Muscle layer of colon (tissue), 2 donors: Measurements from ENCODE around the gene PPP1R14D.

Experiments used
- H3K27ac ChIP-seq: one replicate; pipeline ENCODE4 v1.7.0; 2013; ENCODE audit warnings: low read depth, mild to moderate bottlenecking, low read length, moderate library complexity
- H3K27me3 ChIP-seq, 2 donors: one replicate each; pipeline ENCODE4 v1.7.0; 2013; ENCODE audit warnings: low read length in 2 of 2, mild to moderate bottlenecking in 2 of 2; ENCODE audit not compliant: insufficient read depth in 2 of 2, control insufficient read depth in 1 of 2
- H3K36me3 ChIP-seq: one replicate; pipeline ENCODE4 v1.7.0; 2013; ENCODE audit warnings: mild to moderate bottlenecking, low read length; ENCODE audit not compliant: insufficient read depth
- H3K4me1 ChIP-seq: one replicate; pipeline ENCODE4 v1.7.0; 2013; ENCODE audit warnings: mild to moderate bottlenecking, low read length; ENCODE audit not compliant: insufficient read depth
- H3K4me3 ChIP-seq, 2 donors: one replicate each; pipeline ENCODE4 v1.7.0; 2013; ENCODE audit warnings: low read length in 2 of 2, low read depth in 1 of 2, mild to moderate bottlenecking in 1 of 2, moderate library complexity in 1 of 2
- H3K9ac ChIP-seq: one replicate; pipeline ENCODE4 v1.7.0; 2013; ENCODE audit warnings: low read length
- H3K9me3 ChIP-seq: one replicate; pipeline ENCODE4 v1.7.0; 2013; ENCODE audit warnings: mild to moderate bottlenecking, low read length
- donor health status: abdominal sarcoma.
- donor health status: Adenocarcinoma of cecum.

PPP1R14D gene

DNA sequence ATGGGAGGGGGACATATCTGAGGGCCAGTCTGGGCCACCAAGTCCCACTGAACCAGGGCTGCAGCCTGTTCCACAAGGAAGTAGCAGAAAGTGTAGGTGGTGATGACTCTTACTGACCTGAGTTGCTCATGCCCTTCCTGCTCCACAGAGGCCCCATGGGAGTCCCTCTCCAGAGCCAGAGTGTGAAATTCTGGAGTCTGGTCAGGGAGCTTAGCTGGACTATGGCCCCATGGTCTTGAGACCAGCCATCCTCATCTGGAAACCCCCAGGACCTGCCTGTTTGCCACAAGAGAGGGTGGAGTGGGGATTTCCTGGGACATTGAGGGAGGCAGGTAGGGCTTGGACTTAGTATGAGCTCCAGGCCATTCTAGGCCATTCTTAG is 18.3 kb upstream of the PPP1R14D start:
- Histone ChIP-seq H3K9ac (no peak overlapping the region), H3K27me3 (peaks cover 20 to 42% of the 10 kb centered on the region in 2 donors), H3K36me3 (no peaks in the 10 kb centered on the region), H3K4me3 (no peak overlapping the region), H3K4me1 (peaks cover 6% of the 10 kb centered on the region), H3K9me3 (no peaks in the 10 kb centered on the region), H3K27ac (no peak overlapping the region)

DNA sequence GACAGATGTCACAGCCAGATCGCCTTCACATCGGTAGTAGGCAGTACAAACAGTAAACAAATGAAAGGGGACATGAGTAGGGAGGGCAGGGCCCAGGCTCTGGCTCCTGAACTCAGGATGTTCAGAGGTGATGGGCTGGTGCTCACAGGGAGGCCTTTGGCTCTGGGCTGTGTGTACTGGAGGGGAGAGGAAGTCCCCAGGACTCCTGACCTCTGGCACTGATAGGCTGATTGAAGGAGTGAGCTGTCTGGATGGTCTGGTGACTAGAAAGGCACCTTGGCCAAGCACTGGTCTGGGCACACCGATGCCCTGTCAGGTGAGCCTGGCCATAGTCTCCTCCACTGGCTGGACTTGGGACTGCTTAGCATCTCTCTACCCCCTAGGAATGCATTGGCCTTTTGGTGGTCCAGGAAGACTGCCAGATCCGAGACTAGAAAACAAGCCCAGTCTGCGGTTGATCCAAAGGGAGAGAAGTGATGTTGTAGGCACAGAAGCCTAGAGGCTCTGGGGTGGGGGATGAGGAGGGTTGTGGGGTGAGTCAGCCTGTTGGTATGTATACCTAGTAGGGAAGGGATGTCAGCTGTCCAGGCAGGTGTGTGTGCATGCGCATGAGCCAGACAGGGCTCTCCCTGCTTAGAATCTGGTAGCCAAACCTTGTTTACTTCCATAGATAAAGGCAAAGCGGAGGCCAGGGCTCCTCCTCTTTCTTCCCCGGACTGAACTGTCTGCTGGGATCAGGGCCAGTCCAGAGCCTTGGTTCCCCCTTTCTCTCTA is 17.2 kb upstream of the PPP1R14D start:
- no peak overlapping the region for H3K4me3 ChIP-seq
- H3K9ac ChIP-seq = no peak overlapping the region
- H3K9me3 ChIP-seq = no peaks in the 10 kb centered on the region
- H3K27ac ChIP-seq = no peak overlapping the region
- H3K27me3 ChIP-seq = peaks cover 20 to 42% of the 10 kb centered on the region in 2 donors
- peaks cover 6% of the 10 kb centered on the region for H3K4me1 ChIP-seq
- H3K36me3 ChIP-seq = no peaks in the 10 kb centered on the region

DNA sequence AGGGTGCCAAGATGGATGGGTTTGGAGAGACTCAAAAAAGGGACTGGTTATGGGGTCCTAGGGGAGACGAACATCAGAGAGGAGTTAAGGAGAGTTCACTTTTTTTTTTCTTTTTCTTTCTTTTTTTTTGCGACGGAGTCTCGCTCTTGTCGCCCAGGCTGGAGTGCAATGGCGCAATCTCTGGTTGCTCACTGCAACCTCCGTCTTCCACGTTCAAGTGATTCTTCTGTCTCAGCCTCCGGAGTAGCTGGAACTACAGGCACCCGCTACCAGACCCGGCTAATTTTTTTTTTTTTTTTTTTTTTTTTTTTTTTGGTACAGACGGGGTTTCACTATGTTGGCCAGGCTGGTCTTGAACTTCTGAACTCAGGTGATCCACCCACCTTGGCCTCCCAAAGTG is 16.5 kb upstream of the PPP1R14D start:
- Histone ChIP-seq H3K4me1 (peaks cover 6% of the 10 kb centered on the region), H3K27ac (no peak overlapping the region), H3K4me3 (peak overlapping the region in 1 of 2 donors; percentile 49), H3K9me3 (no peaks in the 10 kb centered on the region), H3K27me3 (peaks cover 20 to 42% of the 10 kb centered on the region in 2 donors), H3K9ac (no peak overlapping the region), H3K36me3 (no peaks in the 10 kb centered on the region)

DNA sequence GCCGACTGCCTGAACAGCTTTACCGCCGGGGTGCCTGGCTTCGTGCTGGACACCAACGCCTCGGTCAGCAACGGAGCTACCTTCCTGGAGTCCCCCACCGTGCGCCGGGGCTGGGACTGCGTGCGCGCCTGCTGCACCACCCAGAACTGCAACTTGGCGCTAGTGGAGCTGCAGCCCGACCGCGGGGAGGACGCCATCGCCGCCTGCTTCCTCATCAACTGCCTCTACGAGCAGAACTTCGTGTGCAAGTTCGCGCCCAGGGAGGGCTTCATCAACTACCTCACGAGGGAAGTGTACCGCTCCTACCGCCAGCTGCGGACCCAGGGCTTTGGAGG is 16.2 kb upstream of the PPP1R14D start:
- Histone ChIP-seq H3K4me1 (peaks cover 6% of the 10 kb centered on the region), H3K9ac (no peak overlapping the region), H3K4me3 (peak overlapping the region in 1 of 2 donors; percentile 49), H3K27me3 (peaks cover 20 to 42% of the 10 kb centered on the region in 2 donors), H3K36me3 (no peaks in the 10 kb centered on the region), H3K27ac (no peak overlapping the region), H3K9me3 (no peaks in the 10 kb centered on the region)

DNA sequence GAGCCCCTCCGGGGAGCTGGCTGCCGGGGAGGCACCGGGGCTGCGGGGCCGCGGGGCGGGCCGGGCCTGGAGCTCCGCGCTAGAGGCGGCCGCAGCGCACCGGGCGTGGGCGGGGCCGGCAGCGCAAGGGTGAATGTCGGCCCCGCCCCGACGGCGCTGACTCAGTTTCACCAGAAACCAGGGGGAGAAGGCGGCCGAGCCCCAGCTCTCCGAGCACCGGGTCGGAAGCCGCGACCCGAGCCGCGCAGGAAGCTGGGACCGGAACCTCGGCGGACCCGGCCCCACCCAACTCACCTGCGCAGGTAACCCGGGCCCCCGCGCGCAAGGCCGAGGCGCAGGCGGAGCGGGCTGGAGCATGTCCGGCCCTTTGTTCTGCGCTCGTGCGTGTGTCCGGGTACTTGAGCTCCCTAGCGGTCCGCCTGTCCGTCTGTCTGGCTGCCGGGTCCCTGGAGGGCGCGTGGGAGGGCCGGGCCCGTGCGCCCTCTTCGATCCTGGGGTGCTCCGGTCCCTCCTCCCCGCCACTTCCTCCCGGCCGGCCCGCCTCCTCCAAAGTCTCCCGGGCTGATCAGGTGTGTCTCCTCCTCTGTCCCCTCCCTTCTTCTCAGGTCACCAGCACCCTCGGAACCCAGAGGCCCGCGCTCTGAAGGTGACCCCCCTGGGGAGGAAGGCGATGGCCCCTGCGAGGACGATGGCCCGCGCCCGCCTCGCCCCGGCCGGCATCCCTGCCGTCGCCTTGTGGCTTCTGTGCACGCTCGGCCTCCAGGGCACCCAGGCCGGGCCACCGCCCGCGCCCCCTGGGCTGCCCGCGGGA is 15.6 kb upstream of the PPP1R14D start, which contains the start of gene SPINT1:
SPINT1 (plus strand) TSS at position 164 of the 811 bp plus-strand sequence; CDS start at position 671, 507 bp downstream.
- H3K27ac ChIP-seq = no peak within 1 kb of the TSS
- H3K9ac ChIP-seq = no peak within 1 kb of the TSS
- H3K27me3 ChIP-seq = peaks cover 20 to 42% of the 10 kb centered on the region in 2 donors
- H3K36me3 ChIP-seq = no peaks in the 10 kb centered on the region
- peak within 1 kb of the TSS; percentile 20 to 49 for H3K4me3 ChIP-seq
- H3K9me3 ChIP-seq = no peaks in the 10 kb centered on the region
- H3K4me1 ChIP-seq = peaks cover 6% of the 10 kb centered on the region

DNA sequence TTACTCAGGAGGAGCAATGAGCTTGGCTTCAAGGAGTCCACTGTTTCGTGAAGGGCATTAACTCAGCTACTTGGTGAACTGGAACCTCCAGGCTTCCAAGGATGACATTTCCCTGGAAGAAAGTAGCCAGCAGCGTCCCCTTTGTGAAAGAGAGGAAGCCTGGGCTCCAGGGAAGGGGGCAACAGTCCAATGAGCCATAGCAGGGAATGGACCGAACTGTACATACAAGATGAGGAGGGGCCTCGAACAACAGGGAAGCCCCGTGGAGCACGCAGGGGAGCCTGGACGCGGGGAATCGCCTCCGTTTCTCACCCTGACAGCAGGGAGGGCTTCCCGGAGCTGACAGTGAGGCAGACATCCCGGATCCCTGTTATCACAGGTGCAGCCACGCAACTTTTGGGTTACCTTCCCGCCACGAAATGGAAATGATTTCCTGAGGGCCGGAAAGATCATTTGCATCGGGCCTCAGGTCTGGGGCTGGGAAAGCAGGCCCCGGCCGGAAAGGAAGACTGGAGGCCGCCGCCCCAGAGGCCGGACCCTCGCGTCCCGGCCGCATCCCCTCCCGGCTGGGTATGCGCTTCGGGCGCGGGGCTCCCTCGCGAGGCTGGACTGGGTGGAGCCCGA is 14.9 kb upstream of the PPP1R14D start:
- Histone ChIP-seq H3K36me3 (no peaks in the 10 kb centered on the region), H3K27me3 (peaks cover 20 to 42% of the 10 kb centered on the region in 2 donors), H3K4me3 (peak overlapping the region in 1 of 2 donors; percentile 18), H3K27ac (no peak overlapping the region), H3K9me3 (no peaks in the 10 kb centered on the region), H3K9ac (no peak overlapping the region), H3K4me1 (peaks cover 6% of the 10 kb centered on the region)

DNA sequence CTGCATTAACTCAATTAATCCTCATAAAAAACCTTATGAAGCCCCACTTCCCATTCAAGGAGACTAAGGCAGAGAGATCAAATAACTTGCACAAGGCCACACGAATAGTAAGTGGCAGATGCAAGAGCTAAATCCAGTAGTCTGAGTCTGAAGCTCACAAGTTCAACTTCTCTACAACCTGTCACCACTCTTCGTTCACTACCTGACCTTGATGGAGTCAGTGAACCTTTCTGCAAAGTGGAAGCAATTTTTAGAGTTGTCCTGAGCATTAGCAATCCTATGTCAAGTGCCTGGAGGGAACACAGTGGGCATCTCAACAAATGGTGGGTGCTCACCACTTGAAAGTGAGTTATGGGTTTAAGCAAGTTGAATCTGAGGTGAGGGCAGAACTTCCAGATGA is 13.2 kb upstream of the PPP1R14D start:
- peaks cover 6% of the 10 kb centered on the region for H3K4me1 ChIP-seq
- no peaks in the 10 kb centered on the region for H3K9me3 ChIP-seq

DNA sequence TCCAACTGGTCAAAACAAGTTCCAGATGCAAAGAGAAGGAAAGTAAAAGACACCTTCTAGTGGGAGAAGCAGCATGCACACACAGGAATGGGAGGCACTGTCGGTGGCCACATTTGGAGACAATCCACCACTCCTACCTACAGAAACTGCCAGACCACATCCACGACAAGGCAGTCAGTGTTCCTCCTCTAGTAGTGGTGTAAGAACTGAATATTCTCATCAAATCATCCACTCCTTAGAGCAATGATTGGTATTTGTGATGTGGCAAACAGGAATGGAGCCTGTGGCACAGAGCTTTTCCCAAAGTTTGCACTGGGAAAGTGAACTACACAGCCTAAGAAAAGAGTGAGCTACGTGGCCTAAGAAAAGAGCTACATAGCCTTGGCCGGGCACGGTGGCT is 10.2 kb upstream of the PPP1R14D start:
- H3K36me3 ChIP-seq = no peaks in the 10 kb centered on the region
- no peaks in the 10 kb centered on the region for H3K4me1 ChIP-seq
- H3K27ac ChIP-seq = no peak overlapping the region
- H3K9ac ChIP-seq = no peak overlapping the region
- H3K9me3 ChIP-seq = no peaks in the 10 kb centered on the region
- peaks cover 5 to 9% of the 10 kb centered on the region in 2 donors for H3K27me3 ChIP-seq
- no peak overlapping the region for H3K4me3 ChIP-seq

More for the DNA sequence above, 13.2 kb upstream of the PPP1R14D start:
- no peaks in the 10 kb centered on the region for H3K36me3 ChIP-seq
- no peak overlapping the region for H3K27ac ChIP-seq
- no peak overlapping the region for H3K4me3 ChIP-seq
- H3K9ac ChIP-seq = no peak overlapping the region
- peaks cover 20 to 39% of the 10 kb centered on the region in 2 donors for H3K27me3 ChIP-seq

DNA sequence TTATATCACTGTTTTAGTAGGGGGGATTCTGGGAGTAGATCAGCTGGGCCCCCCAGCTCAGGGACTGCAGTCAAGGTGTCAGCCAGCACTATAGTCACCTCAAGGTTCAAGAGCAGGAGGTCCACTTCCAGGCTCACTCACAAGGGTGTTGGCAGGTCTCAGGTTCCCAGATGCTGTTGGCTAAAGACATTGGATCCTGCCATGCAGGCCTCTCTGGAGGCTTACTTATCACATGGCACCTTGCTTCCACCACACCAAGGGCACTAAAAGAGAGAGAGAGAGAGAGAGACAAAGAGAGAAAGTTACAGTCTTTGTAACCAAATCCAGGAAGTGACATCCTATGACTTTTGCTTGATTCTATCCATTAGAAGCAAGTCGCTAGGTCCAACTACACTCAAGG is 7.5 kb upstream of the PPP1R14D start:
- Histone ChIP-seq H3K9me3 (no peaks in the 10 kb centered on the region), H3K4me1 (no peaks in the 10 kb centered on the region), H3K36me3 (no peaks in the 10 kb centered on the region), H3K9ac (no peak overlapping the region), H3K4me3 (no peak overlapping the region), H3K27me3 (no peaks in the 10 kb centered on the region), H3K27ac (no peak overlapping the region)

DNA sequence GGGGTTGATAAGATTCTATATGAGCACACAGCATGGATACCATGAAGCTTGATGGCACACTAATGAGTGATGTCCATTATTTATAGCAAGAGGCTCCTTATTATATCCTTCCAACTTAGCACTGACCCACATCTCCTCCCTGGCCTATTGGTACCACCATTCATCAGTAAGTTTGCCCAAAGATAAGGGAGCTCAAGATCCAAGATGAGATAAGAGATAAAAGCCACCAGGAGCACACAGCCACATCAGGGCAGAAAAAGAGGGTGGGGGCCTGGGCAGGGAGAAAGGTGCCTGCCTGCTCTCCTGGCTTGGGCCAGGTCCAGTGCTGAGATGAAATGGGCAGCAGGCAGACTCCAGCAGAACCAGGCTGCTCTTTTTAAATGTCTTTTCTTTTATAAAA is 4.4 kb upstream of the PPP1R14D start:
- Histone ChIP-seq H3K4me1 (no peaks in the 10 kb centered on the region), H3K9ac (no peak overlapping the region), H3K4me3 (no peak overlapping the region), H3K36me3 (no peaks in the 10 kb centered on the region), H3K9me3 (no peaks in the 10 kb centered on the region), H3K27me3 (no peaks in the 10 kb centered on the region), H3K27ac (no peak overlapping the region)

DNA sequence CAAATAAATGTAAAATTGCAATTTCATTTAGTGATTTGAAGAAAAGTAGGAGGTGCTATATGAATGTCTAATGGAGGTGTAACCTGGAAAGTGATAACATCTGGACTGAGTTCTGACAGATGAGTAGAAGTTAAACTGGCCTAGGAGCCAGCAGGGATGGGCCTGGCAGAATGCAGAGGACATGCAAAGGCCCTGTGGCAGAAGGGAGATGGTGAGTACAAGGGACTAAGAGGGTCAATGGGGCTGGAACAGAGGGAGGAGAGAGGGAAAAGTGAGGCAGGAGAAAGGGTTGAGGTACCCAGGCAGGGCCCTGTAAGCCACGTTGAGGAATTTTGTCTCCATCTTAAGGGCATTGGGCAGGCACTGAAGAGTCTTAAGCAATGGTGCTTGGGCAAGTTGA is 3.4 kb upstream of the PPP1R14D start:
- Histone ChIP-seq H3K36me3 (no peaks in the 10 kb centered on the region), H3K9me3 (no peaks in the 10 kb centered on the region), H3K27ac (no peak overlapping the region), H3K4me1 (no peaks in the 10 kb centered on the region), H3K9ac (no peak overlapping the region), H3K4me3 (no peak overlapping the region), H3K27me3 (no peaks in the 10 kb centered on the region)
